HEK293 (cell line): ENCODE measurements around the gene ZNF81.
"Not testable (repeated sequence)": the region's sequence is repeated elsewhere in the genome, so short reads cannot be mapped to it uniquely, and the experiment has no call there.

ENCODE experiments used
- CTCF ChIP-seq: fragments of 450-650 bp; formaldehyde crosslinking; IDR thresholded peaks from 2 replicates; pipeline ENCODE4 v1.5.1; 2016; ENCODE audit warnings: missing biosample characterization, missing genetic modification characterization
- REST ChIP-seq: fragments of 450-650 bp; formaldehyde crosslinking; IDR thresholded peaks from 2 replicates; pipeline ENCODE4 v1.5.1; 2016; ENCODE audit warnings: missing biosample characterization, missing genetic modification characterization
- ZNF416 ChIP-seq: fragments of 450-650 bp; formaldehyde crosslinking; IDR thresholded peaks from 2 replicates; pipeline ENCODE4 v1.5.1; 2016; ENCODE audit warnings: missing biosample characterization, missing genetic modification characterization

- not testable (repeated sequence) for TF ChIP-seq REST, CTCF, ZNF416 (tag by site-specific recombination)
Measured at GRCh38 chrX:47805844-47806243, 30.9 kb upstream of the ZNF81 start.
